ENCODE measurements around the gene RHBDF1. TPM values are rescaled to one million over a fixed set of nuclear protein-coding genes. Genes with fewer than 3 reads are reported as not detected.

The RHBDF1 gene
- total RNA-seq, 2 donors from 2014 or later: 55.4 to 79.5 TPM

- Histone ChIP-seq H3K9me3 (no peaks in the 10 kb centered on the region), H3K4me1 (replicated peaks) (peaks cover 1% of the 10 kb centered on the region), H3K4me3 (no peak overlapping the region), H3K36me3 (peaks cover 0 to 7% of the 10 kb centered on the region in 2 donors), H3K27ac (no peak overlapping the region), H3K27me3 (replicated peaks; ENCODE audit: insufficient read depth) (no peaks in the 10 kb centered on the region)
- TF ChIP-seq CTCF (IDR thresholded peaks at IDR 0.05) (no peak), POLR2A (IDR thresholded peaks at IDR 0.05) (no peak), POLR2AphosphoS5 (IDR thresholded peaks at IDR 0.05) (no peak)
- DNase-seq (ENCODE audit: low spot score): no peak
- 60% methylated on average over 18 of the region's 21 CpGs for WGBS
- intact Hi-C loops (cut with DNase I): no loop called here
These were observed 11.6 kb upstream of the RHBDF1 start for GRCh38 chr16:83781-84615.

DNA sequence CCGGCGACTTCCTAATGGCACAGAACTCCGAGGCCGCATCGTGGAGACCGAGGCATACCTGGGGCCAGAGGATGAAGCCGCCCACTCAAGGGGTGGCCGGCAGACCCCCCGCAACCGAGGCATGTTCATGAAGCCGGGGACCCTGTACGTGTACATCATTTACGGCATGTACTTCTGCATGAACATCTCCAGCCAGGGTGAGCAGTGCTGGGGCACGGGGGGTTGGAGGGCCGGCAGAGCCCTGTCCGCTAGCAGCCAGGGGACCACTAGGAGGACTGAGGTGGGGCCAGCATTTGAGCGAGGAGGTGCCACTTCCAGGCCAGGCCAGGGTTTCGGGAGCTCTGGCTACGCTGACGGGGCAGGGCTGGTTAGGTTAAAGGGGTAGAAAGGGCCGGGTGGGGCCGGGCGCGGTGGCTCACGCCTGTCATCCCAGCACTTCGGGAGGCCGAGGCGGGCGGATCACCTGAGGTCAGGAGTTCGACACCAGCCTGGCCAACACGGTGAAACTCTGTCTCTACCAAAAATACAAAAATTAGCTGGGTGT, 10.7 kb upstream of the RHBDF1 start:
- peaks cover 6% of the 10 kb centered on the region for H3K4me1 ChIP-seq (replicated peaks)
- peaks cover 0 to 7% of the 10 kb centered on the region in 2 donors for H3K36me3 ChIP-seq
- intact Hi-C loops (cut with DNase I): no loop called here
- H3K27ac ChIP-seq: no peak overlapping the region
- H3K4me3 ChIP-seq: no peak overlapping the region
- H3K9me3 ChIP-seq: no peaks in the 10 kb centered on the region
- H3K27me3 ChIP-seq (replicated peaks; ENCODE audit: insufficient read depth): no peaks in the 10 kb centered on the region
- DNase-seq (ENCODE audit: low spot score): no peak
- TF ChIP-seq CTCF (IDR thresholded peaks at IDR 0.05): no peak
- TF ChIP-seq POLR2A (IDR thresholded peaks at IDR 0.05): no peak
- no peak for TF ChIP-seq POLR2AphosphoS5 (IDR thresholded peaks at IDR 0.05)
- WGBS: 96% methylated on average over 30 of the region's 31 CpGs

DNA sequence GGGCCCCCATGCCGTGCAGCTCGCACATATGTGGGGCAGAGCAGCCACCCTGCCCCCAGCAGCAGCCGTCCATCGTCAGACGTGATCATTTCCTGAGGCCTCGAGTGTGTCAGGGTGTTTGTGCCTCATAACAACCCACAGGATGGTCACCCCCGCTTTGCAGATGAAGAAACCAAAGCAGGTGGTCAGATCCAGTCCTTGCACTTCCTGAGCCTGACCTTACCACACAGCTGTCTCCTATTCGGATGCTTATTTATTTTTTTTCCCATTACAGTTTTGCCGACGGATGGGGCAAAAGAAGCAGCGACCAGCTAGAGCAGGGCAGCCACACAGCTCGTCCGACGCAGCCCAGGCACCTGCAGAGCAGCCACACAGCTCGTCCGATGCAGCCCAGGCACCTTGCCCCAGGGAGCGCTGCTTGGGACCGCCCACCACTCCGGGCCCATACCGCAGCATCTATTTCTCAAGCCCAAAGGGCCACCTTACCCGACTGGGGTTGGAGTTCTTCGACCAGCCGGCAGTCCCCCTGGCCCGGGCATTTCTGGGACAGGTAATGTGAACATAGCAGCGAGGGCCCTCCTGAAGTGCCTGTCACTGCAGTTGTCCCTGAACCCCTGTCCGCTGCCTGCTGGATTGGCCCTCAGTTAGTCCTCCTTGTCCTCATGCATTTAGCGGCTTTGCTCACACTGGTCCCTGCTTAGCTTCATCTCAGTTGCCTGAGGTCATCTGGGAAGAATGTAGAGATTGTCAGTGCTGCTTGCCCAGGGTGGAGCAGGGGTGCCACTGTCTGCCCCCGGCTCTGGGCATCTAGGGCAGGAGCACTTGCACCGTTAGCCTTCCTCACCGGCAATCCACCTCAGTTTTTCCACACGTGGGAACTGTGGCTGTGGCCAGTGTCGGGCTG, 7.0 kb upstream of the RHBDF1 start:
- peaks cover 0 to 7% of the 10 kb centered on the region in 2 donors for H3K36me3 ChIP-seq
- H3K27me3 ChIP-seq (replicated peaks; ENCODE audit: insufficient read depth): no peaks in the 10 kb centered on the region
- DNase-seq (ENCODE audit: low spot score): no peak
- intact Hi-C loops (cut with DNase I): no loop called here
- H3K4me3 ChIP-seq: peak overlapping the region; percentile 84 to 98
- no peaks in the 10 kb centered on the region for H3K9me3 ChIP-seq
- peak overlapping the region; percentile 88 to 91 for H3K27ac ChIP-seq
- H3K4me1 ChIP-seq (replicated peaks): peaks cover 22% of the 10 kb centered on the region
- TF ChIP-seq POLR2A (IDR thresholded peaks at IDR 0.05) (no peak), POLR2AphosphoS5 (IDR thresholded peaks at IDR 0.05) (no peak), CTCF (IDR thresholded peaks at IDR 0.05) (no peak)
- 77% methylated on average over 31 of the region's 32 CpGs for WGBS

DNA sequence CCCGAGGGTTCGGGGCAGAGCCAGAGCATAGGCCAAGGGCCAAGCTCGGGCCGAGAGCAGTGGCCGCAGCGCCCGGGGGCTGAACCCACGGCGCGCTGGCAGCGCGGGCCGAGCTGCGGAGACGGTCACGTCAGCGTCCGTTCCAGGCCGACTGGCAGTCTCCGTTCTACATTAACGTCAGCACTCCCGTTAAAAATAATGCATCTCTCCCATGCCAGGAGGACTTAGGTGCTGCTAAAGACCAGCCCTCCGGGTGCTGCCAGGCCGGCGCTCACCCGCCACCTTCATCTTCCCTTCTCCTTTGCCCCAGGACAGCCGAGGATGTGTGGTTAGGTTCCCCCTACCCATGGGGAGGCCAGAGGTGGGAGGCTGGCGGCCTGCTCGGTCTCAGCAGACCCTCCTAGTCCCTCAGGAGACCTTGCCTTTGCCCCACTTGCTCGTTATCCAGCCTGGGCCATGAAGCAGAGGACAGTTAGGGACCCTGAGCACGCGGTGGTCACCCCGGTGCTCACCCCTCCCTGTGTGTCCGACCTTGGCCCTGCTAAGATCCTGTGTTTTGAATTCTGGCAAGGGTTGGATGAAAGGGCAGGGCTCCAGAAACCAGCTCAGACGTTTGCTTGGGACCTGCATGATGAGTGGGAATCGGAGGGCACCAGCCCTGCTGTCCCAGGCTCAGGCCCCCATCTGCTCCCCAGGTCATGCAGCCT, 6.2 kb upstream of the RHBDF1 start:
- WGBS: 8% methylated on average over 24 of the region's 36 CpGs
- Histone ChIP-seq H3K27me3 (replicated peaks; ENCODE audit: insufficient read depth) (no peaks in the 10 kb centered on the region), H3K4me3 (peak overlapping the region; percentile 84 to 98), H3K4me1 (replicated peaks) (peaks cover 22% of the 10 kb centered on the region), H3K27ac (peak overlapping the region; percentile 88 to 91), H3K36me3 (peaks cover 0 to 7% of the 10 kb centered on the region in 2 donors), H3K9me3 (no peaks in the 10 kb centered on the region)
- peak; percentile 9 for TF ChIP-seq POLR2AphosphoS5 (IDR thresholded peaks at IDR 0.05)
- TF ChIP-seq POLR2A (IDR thresholded peaks at IDR 0.05): no peak
- intact Hi-C loops (cut with DNase I): no loop called here
- no peak for DNase-seq (ENCODE audit: low spot score)

Measured in prostate gland (tissue), 2 donors.